Midbrain (tissue), 1 donor: Measurements from ENCODE around the gene RNF7.
A peak's percentile ranks its signal among the peaks of the same experiment; 100 is the strongest.
"Not testable (repeated sequence)": the region's sequence is repeated elsewhere in the genome, so short reads cannot be mapped to it uniquely, and the experiment has no call there.

Experiments used
- DNase-seq: peaks from one replicate; lab custom pipeline; 2025; lab: John Stamatoyannopoulos, UW

The RNF7 gene

DNA sequence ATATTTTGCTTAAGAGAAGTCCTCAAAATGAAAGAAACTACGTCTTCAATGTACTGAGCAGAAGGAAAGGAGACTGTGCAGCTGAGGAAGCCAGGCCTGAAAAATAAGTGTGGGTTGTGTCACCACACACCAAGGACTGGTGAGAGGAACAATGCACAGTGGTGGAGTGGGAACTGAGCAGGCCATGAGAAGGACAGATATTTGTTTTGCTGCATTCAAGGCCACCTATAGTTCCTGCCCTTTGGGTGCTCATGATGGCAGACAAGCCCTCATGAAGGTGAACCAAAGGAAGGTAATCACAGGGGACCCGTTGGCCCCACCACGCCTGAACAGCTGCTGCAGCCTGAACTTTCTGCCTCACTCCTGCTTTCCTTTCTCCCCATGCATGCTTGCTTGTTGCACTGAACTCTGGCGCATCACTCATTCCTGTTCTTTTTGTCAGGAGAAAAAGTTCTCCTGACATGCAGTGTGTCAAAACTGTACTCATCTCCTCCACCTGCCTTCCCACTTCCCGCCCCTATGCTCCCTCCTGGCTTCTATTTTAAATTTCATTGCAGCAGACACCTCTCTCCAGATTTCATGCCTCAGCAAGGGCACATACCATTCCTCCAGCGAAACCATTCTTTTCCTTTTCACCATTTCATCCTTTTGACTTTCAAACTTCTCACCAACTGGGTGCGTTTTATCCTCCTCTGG is 2.2 kb upstream of the RNF7 start:
- no peak for DNase-seq

DNA sequence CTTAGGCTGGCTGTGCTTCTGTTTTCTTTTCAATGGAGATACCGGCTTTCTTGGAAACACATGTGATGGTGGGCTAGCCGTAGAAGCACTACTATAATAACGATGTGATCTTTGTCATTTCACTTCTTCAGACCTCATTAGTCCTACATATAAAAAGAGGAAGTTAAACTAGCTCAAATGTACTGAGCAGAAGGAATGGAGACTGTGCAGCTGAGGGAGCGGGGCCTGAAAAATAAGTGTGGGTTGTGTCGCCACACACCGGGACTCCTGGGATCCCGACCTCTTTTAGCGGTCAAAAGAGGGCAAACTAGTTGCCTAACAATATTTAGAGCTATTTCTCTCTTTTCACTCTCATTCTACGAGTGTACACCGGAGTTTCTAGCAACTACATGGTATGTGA is 1.0 kb upstream of the RNF7 start:
- DNase-seq, result no peak

DNA sequence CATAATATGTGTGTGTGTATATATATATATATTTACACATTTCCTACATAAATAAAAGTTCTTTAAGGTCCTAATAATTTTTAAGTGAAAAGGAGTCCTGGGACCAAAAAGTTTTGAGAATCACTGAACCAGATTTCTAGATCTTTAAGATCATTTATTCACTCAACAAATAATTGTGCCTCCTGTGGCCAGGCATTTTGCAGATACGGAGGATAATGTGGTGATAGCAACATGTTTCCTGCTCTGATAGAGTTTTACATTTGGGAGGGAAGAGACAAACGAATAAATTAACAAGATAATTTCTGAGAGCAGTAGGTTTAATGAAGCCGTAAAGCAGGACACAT is 448 bp upstream of the RNF7 start:
- DNase-seq, result no peak

DNA sequence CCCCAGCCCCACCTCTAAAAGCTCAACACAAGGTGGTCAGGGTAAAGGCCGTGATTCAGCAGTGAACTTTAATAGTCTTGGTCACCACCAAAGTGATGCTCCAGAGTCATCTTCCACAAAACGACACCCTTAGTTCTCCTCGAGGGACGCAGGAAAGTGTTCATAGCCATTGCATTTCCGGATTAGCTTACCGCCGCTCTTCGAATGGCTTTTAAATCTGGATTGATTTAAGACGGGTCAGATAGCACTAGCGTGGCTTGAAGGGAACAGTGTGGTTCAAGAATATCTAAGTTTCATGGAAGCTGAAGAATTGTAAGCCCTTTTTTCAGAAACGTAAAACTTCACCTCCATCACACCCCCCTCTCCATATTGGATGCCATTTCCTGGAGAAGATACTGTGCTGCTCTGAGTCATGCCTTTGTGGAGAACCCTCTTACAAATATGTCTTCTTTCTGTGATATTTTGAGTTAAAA is 829 bp downstream of the RNF7 start:
- no peak for DNase-seq

DNA sequence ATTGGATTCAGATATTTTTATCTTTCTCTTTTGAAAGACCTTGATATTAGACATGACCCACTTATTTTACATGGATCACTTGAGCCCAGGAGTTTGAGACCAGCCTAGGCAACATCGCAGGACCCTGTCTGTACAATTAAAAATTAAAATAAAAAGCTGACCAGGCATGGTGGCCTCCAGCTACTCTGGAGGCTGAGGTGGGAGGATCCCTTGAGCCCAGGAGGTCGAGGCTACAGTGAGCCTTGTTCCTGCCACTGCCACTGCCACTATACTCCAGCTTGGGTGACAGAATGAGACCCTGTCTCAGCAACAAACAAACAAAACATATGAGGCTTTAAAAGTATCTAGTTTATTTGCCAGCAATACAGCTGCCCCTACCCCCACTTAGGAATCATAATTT is 1.6 kb downstream of the RNF7 start:
- DNase-seq, result no peak

DNA sequence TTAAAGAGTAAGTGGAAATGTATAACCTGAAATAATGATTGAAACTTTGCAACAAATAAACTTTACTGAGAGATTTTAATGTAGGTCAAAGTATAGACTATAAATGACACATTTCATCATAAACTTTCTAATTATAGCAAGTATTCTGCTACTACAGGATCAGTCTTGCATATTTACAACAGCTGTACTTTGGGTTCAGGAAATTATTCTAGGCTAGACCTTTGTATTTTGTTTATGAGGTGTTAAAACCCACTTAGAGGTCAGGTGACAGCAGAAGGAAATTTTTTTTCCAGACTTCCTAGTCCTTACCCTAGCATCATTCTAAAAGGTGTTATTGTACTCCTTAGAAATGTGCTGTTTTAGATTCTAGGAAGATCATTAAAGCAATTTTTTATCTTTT is 2.3 kb downstream of the RNF7 start:
- no peak for DNase-seq

DNA sequence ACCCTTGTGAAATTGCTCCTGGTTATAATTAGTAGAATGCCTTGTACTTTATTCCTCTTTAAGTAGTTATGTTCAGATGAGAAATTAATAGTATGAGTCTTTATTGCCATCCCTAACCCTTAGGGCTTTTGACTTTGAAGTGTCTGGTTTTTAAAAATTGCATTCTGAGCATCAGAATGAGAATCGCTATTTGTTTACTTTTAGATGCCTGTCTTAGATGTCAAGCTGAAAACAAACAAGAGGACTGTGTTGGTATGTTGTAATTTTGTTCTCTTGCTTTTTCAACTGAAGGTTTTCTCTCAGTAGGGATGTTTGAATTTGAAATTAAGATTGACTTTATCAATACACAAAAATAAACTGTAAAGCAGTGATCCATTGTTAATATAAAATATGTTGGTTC is 5.2 kb downstream of the RNF7 start:
- DNase-seq, result no peak

DNA sequence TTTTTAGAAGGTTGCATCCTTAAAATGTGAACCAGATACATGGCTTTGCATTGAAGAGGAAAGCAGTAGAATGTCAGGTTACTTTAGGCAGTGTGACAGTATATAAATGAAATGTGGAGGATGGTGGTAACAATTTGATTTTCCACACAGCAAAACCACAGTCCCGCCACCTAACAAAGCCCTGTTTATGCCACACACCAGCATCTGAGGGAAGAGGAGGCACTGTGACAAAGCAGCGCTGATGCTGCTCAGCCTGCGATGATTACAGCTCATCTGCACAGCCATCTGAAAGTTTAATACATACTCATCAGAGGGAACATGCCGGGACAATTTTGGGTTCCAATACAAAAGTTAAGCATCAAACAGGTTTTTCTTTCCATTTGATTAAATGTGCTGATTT is 8.9 kb downstream of the RNF7 start:
- DNase-seq, result peak; percentile 49

DNA sequence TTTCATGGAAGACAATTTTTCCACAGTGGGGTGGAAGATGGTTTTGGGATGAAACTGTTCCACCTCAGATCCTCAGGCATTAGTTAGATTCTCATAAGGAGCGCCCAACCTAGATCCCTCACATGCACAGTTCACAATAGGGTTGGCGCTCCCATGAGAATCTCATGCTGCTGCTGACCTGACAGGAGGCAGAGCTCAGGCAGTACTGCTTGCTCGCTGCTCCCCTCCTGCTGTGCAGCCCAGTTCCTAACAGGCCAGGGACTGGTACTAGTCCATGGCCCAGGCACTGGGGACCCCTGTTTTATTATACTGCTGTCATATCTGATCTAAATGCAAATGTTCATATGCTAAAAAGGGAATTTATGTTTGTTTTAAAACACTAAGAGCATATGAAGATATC is 15.3 kb downstream of the RNF7 start:
- no peak for DNase-seq

DNA sequence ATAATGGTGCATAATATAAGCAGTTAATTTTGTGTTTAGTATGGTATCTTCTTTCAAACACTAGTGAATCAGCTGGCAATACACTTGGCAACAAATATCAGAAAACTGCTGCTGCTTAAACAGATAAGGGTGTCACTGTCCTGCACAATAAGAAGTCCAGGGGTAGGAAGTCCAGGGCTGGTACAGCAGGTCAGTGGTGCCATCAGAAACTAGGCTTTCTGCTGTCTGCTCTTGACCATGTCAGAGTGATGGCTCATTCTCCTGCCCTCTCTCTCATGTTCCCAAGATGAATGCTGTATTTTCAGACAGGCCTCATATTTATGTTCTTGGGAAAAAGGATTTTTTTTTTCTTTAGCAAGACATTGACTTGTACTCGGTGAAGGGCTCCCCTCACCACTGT is 15.9 kb downstream of the RNF7 start:
- no peak for DNase-seq

DNA sequence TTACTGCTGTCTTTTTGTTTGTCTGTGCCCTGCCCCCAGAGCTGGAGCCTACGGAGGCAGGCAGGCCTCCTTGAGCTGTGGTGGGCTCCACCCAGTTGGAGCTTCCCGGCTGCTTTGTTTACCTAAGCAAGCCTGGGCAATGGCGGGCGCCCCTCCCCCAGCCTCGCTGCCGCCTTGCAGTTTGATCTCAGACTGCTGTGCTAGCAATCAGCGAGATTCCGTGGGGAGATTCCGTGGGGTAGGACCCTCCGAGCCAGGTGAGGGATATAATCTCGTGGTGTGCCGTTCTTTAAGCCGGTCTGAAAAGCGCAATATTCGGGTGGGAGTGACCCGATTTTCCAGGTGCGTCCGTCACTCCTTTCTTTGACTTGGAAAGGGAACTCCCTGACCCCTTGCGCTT is 24.5 kb downstream of the RNF7 start:
- not testable (repeated sequence) for DNase-seq

DNA sequence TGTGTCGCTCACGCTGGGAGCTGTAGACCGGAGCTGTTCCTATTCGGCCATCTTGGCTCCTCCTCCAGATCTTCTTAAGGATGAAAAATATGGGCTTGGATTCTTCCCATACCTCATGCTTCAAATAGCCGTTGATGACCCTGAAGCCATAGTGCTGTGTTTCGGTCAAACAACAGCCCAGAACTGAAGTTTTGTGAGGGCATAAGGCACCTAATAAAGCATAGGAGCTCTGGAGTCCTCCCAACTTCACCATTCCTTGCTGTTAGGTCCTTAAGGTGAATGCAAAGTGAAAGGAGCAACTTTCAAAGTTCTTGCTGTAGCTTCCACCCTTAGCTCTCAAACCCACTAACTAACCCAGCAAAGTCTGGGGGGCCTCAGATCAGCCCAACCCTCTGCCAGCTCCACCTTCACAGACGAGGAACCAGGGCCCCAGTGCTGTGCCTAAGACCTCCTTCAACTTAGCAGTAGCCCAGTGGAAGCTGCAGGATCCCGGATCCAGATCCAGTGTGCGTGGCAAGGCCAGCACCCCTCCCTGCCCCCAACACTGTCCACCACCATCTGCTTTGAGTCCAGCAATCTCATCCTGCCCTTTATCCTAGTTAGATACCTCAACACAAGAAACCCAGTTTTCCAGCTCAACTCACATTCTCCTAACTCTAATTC is 25.1 kb downstream of the RNF7 start, which contains the start of gene GRK7:
Gene GRK7, plus strand, starts transcription at position 321 of the 663 bp plus-strand sequence. CDS start 14,877 bp downstream, outside the sequence.
- DNase-seq, result no peak

DNA sequence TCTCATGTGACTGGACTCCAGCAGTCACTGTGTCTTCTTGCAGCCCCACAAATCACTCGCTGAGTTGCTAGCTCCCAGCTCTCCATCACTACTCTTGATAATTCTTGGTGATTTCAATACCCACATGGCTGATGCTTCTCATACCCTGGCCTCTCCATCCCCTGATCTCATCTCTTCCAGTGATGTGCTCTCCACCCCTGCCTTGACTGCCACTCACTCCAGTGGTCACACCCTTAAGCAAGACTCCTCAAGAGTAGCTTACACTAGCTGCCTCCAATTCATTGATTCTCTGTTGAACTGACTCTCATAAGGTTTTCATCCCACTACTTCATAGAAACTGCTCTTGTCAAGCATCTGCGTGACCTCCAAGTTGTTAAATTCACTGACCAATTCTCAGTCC is 25.9 kb downstream of the RNF7 start:
- no peak for DNase-seq

DNA sequence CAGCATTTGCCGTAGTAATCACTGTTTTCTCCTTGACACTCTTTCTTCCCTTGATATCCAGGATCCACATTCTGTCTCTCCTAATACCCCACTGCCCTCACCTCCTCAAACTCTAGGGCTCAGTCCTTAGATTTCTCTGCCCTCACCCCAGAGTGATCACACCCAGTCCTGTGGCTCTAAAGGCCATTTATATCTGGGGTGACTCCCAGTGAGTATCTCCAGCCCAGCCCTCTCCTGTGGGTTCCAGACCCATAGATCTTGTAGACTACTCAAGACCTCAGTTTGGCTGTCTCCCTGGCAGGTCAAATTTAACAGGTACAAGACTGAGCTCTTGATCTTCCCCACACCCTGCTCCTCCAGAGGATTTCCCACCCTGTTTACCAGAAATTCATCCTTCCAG is 26.4 kb downstream of the RNF7 start:
- no peak for DNase-seq

DNA sequence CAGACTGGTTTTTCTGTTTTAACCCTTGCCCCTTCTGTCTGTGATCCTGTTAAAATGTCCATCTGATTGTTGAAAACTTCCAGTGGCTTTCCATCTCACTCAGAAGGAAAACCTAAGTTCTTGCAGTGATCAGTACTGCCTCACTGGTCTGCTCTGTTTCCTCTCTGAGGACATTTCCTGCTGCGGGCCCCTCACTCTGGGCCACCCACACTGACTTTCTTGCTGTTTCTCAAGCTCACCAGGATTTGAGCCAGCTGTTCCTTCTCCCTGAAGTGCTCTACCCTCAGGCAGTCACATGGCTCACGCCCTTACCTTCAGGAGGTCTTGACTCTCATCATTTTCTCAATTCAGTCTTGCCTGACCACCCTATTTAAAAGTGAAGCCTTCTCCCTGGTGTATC is 26.9 kb downstream of the RNF7 start:
- DNase-seq, result no peak

DNA sequence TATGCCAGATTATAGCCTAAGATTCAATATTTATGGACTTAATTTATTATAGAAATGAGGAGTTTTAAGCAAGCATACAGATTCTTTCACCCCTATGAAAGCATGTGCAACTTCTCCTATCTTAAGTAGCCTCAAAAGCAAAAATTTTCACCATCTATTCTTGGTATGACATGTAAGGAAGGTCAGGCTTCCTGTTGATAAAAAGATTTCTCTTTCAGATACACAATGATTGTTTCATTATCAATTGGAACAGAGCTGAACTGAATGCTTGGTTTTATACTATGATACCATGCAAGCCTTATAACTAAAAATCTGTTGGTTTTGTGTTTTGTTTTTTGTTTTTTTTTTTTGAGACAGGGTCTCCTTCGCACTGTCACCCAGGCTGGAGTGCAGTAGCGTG is 29.0 kb downstream of the RNF7 start:
- DNase-seq, result no peak

DNA sequence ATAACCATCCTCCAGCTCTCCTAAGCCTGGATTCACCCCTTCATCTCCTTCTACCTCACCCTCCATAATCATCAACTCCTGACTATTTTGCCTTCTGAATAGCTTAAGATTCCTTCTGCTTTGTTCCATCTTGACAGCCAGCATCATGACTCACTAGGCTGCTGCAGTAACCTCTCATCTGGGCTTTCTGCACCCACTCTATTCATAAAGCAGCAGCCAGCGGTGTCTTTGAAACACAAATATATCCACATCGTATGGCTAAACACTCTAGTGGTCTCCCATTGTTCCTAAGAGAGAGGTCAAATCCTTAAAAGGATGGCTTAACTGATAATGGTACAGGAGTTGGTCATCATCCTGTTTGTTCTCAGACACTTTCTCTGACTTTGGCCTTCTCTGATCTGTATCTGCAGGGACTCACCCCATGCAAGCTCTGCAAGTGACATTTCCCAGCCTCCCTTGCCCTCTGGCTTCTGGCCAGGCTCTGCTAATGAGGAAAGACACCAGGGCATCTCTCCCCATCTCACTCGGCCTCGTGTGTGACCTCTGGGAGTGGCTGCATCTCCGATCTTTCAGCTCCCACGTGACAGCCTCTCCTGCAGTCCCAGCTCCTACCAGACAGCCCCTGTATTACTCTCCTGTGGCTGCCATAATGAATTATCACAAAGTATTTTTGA is 31.3 kb downstream of the RNF7 start:
- DNase-seq, result no peak

DNA sequence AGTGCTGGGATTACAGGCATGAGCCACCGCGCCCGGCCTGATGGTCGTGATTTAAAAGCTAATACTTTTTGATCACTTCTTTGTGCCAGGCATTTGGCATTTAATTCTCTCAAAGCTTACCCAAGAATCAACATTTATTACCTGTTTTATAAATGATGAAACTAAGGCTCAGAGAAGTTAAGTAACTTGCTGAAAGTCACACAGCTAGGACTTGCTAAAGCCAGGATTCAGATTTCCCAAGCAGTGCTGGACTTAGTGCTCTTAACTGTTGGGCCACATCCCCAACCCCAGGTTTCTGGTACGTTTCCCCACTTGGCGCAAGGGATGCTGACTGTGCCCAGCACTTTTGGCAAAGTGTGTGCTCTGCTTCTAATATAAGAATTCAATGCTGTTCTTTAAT is 35.6 kb downstream of the RNF7 start:
- no peak for DNase-seq

DNA sequence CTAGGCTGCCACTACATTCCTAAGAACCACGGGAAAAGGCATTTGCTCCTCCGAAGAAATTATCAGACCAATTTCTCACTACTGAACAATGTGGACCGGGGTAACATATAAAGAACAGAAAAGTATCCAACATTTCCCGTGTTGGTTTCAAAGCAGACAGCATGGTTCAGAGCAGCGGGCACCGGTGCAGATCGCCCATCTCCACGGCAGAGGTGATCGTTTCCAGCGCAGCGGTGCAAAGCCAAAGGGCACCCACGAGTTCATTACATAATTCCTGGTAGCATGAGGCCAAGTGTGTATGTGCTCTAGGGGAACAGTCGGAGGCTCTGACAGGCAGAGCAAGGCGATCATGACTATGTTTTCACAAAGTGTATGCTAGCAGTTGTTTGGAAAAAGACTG is 38.3 kb downstream of the RNF7 start:
- no peak for DNase-seq

DNA sequence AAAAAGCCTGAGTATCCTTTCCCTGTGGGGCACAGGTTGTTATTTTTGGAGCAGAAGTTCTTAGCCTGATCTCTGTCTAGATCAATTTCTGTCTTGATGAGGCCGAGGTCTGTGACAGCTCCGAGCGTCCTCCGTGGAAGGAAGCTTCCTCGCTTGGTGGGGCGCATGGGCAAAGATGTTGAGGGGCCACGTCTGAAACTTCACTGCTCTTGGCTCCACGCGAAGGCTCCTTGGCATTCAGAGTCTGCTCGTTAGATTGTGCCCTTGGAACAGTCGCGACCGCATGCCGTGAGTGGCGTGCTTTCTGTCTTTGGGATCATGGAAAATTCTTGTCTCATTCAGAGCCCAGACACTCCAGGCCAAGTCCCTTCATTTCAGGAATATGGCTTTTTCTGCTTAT is 38.8 kb downstream of the RNF7 start:
- DNase-seq, result no peak

DNA sequence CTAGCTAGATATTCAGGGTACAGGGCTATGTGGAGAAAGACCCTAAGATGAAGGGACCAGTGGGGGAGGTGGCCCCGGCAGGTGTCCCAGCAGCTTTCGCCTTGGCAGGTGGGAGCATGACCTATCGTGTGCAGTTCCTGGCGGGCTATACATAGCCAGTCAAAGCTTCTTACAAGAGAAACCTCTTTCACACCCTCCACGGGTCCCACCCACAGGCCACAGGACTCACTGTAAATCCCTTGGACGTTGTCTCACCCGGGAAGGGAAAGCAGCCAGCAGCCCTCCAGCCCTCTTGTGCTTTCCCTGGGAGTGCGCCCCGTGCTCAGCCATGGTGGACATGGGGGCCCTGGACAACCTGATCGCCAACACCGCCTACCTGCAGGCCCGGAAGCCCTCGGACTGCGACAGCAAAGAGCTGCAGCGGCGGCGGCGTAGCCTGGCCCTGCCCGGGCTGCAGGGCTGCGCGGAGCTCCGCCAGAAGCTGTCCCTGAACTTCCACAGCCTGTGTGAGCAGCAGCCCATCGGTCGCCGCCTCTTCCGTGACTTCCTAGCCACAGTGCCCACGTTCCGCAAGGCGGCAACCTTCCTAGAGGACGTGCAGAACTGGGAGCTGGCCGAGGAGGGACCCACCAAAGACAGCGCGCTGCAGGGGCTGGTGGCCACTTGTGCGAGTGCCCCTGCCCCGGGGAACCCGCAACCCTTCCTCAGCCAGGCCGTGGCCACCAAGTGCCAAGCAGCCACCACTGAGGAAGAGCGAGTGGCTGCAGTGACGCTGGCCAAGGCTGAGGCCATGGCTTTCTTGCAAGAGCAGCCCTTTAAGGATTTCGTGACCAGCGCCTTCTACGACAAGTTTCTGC is 40.1 kb downstream of the RNF7 start:
- DNase-seq, result no peak

DNA sequence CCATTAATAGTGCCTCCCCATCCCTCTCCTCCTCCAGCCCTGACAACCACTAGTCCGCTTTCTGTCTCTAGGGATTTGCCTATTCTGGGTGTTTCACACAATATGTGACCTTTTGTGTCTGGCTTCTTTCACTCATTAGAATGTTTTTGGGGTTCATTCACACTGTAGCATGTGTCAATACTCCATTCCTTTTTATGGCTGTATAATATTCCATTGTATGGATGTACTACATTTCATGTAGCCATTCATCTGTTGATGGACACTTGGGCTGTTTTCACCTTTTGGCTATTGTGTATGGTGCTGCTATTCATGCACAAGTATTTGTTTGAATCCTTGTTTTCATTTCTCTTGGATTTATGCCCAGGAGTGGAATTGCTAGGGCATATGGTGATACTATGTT is 41.6 kb downstream of the RNF7 start:
- no peak for DNase-seq
